ENCODE results near the gene WDR72.
"Not testable (repeated sequence)": the region's sequence is repeated elsewhere in the genome, so short reads cannot be mapped to it uniquely, and the experiment has no call there.

Gene WDR72

GRCh38 chr15:53588773-53589172 lies 170.7 kb downstream of the WDR72 start:
- no peak for DNase-seq

- no peak for DNase-seq
Measured at GRCh38 chr15:53586799-53587198, 172.7 kb downstream of the WDR72 start.

GRCh38 chr15:53581513-53581912 lies 177.9 kb downstream of the WDR72 start:
- DNase-seq, result no peak

- DNase-seq, result no peak
Measured at GRCh38 chr15:53580366-53580765, 179.1 kb downstream of the WDR72 start.

DNA sequence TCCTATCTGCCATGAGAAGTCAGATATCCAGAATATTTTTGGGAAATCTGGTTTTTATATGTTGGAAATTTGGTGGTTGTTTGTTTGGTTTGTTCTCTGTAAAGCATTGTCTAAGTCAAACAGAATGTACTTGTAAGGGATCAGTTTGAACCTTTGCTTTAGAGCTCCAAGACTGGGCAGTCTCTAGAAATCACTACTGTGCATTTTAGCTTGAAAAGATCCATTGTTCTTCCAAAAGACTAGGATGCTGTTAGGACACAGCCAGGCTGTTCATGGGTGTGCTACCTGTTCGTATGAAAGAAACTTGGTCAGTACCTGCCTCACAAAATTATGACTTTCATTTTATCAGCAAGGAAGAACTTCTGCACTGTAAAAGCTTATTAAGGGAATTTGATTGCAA lies 182.6 kb downstream of the WDR72 start:
- no peak for DNase-seq

DNA sequence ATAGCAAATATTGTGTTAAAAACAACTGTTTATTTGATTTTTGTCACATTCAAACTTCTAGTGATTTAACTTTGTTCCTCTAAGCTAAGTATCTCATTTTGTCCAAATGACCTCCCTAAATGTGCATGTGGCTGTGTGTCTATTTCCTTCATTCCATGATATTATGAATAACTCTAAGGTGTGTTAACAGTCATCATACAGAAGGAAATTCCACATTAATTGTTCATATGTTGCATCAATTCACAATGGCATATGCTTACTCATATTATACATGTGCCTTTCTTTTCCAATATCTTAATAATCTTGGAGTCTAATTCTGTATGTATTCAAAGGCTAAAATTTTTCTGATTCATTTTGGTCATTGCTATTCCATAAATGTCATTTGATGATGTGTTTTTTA lies 186.4 kb downstream of the WDR72 start:
- no peak for DNase-seq

DNA sequence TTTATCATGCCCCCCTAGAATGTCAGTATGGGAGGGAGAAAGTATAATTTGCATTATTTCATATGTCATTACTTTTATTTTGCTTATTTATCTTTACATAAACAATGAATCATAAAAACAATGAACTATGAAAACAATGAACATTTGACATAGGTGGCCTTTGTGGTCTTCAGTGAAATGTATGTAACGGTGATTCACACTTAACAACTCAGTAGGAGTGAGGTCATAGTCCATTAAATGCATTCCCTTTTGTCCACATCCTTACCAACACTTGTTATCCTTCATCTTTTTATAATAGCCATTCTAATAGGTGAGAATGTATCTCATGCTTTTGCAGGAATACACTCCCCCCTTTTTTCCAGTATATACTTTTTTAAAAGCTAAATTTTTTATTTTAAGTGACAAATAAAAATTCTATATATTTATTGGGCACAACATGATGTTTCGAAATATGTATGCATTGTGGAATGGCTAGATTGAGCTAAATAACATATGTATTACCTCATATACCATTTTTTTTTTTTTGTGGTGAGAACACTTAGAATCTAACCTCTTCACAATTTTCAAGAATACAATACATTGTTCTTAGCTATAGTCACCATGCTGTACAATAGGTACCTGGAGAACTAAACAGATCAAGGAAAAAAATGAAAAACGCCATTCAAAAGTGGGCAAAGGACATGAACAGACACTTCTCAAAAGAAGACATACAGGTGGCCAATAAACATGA lies 189.5 kb downstream of the WDR72 start:
- DNase-seq, result no peak

DNA sequence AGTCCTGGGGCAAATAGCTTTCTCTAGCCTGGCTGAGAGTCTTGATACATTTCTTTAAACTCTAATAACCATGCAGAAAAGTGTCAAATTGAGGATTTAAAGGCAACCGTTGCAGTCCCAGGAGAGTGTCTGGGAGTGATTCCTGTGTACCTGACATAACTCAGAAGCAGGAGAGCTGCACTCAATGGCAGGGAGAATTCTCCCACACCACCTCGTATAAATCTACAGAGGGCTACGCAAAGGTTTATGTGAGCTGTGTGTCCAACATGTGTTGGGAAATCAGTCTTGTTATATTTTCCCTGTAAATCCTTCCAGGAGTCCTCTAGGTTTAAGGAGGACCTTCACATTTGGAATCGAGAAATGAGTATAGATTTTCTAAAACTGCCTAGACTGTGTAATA lies 192.6 kb downstream of the WDR72 start:
- DNase-seq, result no peak

DNA sequence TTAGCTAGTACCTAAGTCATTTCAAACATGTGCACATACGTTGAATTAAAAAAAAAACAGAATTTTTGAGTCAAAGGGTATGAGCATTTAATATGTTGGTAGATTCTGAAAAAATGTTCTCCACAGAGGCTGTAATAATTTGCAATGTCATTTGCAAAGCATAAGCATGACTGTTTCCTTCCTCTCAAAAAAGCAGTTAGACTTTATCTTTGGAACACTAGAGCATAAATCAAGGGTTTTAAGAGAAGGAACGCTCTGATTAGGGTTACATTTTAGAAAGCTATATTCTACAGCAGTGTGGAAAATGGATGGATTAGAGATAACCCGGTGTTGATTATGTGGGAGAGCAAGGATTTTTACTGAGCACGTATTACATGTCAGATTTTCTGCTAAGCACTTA lies 193.7 kb downstream of the WDR72 start:
- no peak for DNase-seq

- no peak for DNase-seq
Measured at GRCh38 chr15:53564647-53565046, 194.8 kb downstream of the WDR72 start.

DNA sequence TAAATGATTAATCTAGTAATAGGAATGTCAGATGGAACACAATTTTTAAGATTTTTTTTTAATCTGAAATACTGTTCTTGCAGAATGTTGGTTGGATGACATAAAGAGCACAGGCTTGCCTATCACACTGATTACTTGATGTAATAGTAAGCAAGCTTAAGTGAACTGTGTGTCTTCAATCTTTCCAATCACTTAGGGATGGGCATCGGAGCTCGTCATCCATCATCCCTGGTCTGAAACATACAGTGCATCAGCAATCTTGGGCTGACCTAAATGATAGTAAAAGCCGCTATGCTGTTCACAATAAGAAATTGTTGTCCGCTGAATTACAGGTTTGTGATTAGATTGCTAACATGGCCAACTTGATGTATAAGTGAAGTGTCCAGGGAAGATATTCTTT lies 195.8 kb downstream of the WDR72 start:
- no peak for DNase-seq

GRCh38 chr15:53559364-53560277 lies 199.8 kb downstream of the WDR72 start:
- no peak for DNase-seq

- DNase-seq, result no peak
Measured at GRCh38 chr15:53558384-53558783, 201.1 kb downstream of the WDR72 start.

GRCh38 chr15:53555226-53555625 lies 204.2 kb downstream of the WDR72 start:
- DNase-seq, result no peak

DNA sequence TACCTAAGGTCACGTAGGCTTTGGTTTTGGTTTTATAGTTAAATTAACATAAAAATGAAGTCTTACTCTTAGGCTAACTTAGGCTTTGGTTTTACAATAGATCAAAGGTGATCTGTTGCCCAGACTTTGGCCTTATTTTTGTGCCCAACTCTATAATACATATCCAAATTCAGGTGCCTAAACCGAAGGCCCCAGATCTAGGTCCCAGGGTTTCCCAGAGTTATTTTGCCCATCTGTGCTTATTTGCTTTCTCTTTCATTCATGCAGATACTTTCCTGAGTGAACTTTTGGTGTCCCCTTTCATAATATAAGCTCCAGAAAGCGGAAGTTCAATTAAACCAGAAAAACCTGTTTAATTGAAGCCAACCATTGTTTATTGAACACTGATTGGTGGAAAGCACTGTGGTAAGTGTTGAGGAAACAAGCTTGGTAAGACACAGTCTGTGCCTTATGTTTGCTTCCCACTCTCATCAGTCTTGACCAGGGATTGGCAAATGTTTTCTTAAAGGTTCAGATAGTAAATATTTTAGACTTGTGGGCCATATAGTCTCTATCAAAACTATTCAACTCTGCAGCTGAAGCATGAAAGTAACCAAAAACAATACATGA lies 209.7 kb downstream of the WDR72 start:
- DNase-seq, result no peak

DNA sequence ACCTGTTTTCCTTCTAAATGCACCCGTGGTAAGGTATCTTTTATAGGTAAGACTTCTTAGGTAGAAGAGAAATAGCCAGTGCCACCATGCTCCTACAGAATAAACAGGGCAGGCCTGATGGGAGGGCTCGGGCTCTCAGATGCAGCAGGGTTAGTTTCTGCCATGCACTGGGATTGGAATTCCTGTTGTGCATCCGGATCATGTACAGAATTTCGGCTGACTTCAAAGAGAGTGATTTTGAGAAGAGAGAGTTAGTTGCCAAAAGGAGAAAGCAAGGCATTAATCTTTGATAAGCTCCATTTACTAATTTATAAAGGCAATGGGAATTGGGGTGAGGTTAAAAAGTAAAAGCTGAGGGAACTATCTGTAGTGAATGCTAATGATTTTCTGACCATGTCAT lies 211.2 kb downstream of the WDR72 start:
- DNase-seq, result no peak

GRCh38 chr15:53540626-53541300 lies 218.7 kb downstream of the WDR72 start:
- DNase-seq, result not testable (repeated sequence)

DNA sequence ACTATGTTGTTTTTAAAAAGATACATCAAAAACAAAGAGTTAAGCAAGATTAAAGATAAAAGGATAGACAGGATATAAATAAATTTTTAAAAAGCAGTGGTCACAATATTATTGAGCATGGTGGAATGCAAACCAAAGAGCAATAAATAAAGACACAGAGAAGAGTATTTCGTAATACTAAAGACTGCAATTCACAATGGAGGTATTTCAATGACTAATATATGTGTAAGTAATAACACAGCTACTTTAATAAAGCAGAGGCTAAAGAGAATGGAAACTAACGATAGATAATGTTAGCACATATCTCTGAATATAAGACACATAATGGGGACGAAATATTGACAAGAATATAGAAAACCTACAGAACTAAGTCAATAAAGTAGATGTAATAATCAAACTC lies 219.6 kb downstream of the WDR72 start:
- no peak for DNase-seq

DNA sequence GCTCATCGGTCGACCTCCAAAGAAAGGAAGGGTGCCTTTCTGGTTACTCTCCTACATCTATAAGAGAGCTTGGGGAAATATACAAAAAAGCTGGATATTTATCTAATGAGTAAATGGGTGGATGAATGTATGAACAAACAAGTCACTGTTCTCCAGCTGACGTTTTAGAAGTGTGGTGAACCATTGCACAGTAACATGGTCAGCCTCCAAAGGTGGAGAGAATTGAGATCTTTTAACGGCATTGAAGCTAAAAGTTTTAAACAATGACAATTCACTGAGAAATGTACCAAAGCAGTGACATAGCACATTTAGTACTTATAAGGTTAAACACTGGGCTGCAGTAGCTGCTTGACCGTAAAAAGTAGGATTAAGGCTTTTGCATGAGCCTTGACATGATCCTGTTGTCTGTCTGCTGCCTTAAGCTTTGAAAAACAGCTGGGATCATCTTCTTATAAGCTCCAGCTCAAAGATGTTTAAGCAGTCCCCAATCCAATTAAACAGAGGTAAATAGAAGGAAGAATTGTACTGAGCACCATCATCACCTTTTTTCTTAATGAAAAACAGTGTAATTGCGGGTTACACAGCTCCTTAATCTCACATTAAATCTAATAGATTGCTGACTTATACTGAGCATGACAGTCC lies 222.9 kb downstream of the WDR72 start:
- DNase-seq, result no peak

- no peak for DNase-seq
Measured at GRCh38 chr15:53535886-53536285, 223.6 kb downstream of the WDR72 start.

DNA sequence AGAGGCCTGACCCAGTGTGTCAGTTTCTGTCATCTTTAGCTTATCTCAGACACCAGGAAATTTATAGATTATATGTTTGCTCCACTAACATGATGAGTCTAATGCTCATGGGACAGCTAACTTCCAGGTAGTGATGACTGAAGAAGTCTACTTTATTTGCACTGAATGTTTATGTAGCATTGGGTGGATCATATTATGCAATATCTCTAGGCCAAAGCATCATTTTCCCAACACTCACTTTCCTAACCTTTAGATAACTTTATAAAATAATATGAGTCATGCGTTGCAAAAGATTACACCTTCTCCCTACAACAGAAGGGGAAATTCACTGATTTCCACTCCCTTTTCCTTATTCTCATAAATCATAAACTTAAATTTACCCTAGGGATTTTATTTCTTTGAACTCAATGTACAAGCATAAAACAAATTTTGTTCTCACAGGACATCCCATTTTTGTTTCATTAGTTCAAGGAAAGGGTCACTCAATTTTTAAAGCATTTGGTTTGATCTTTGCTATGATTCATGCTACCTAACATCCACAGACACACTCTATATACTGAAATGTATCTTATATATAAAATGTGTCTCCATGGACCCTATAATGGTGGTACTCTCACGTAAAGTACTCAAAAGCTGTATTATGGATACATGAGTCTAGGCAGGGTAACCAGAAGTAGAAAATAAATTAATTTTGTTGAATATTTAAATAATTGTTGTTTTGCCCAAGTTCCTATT lies 225.2 kb downstream of the WDR72 start:
- DNase-seq, result no peak

DNA sequence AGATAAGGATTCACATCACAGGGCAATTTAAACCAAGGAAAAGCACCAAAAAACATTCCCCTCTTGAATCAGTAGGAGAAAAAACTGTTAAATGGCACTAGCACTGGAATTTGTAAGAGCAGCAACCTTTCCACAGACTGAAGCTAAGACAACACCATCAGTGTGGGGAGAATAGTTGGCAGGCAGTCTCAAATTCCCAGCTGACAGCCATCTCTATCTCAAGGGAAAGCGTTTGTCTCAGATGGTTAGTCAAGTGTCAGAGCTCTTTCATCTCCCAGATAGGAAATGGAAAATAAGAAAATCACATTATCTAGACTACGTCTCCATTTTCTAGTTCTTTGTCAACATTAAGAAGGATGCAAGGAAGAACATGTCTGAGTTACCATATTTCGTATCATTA lies 228.7 kb downstream of the WDR72 start:
- DNase-seq, result no peak

Data from amniotic stem cell (primary cell).